Measurements from ENCODE around the gene PIEZO1.

The PIEZO1 gene

DNA sequence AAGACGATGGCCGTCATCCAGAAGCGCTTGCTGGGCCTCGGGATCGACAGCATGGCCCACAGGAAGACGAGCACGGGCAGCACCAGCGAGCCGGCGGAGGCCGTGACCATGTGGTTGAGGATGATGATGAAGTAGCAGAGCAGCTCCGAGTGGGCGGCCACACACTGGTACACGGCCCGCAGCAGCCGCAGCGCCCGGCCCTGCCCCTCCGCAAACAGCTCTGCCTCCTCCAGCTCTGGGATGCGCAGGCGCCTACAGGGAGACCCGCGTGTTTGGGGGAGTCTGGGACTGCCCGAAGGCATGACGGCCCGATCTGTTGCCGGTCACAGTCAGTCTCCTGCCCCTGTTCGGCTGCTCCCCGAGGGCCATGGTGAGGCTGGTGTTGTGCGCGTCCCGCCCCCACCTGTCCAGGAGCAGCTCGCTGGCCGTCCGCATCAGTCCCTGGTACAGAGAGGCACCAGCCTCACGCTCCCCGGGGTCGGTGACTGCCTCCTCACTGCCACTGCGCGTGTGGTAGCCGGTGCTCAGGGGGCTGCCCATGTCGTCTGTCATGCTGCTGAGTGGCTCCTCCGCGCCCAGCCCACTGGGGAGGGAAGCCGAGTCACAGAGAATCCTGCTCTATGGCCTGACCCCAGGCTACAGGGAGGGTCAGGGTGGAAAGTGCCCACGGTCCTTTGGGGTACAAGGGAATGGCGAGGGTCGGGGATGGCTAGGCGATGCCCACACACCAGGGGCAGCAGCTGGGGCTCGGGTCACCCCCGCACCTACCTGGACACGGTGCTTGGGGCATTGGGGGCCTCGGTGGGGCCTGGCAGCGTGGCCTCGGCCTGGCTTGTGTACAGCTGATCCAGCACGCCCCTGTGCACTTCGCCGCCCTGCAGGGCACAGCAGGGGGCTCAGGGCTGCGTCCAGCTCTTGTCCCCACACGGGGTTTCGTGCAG lies 62.9 kb downstream of the PIEZO1 start:
- DNase-seq (ENCODE audit: low read depth), result no peak

DNA sequence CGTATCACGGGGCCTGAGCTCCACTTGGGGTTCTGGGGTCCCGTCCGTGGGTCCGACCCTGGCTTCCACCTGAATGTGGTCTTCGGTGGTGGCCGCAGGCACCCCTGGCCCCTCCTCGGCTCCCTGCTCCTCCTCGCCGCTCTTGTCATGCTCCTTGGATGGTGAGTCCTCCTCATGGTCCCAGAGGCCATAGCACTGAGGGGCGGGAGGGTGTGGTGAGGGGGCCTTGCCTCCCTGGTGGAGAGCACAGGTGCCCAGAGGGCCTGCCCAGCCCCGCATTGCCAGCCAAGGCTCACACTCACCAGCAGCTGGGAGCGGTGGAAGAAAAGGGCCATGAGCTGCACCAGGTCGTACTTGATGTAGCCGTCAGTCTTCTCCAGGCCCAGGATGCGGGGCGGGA lies 63.8 kb downstream of the PIEZO1 start:
- DNase-seq (ENCODE audit: low read depth), result no peak

DNA sequence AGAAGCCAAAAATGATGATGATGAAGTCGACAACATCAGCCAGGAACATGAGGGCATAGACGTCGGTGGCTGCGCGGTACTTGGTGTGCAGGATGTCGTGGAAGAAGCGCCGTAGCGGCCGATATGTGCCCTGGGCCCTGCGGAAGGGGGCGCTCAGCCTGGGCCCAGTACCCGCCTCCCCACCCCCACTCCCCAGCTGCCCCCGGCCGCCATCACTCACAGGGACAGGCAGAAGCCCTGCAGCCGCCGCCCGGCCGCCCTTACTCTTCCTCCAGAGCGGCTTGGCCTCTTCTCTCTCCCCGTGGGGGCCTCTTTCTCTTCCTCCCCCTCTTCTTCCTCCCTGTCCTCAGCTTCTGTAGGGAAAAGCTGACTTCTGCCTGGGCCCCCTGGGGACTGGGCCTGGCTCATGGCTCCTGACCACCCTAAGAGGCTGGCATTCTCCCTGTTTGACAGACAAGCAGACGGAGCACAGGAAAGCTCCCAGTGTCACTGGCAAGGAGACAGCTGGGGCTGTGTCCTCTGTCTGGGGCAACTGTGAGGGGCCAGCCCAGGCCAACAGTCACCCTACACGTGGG lies 64.5 kb downstream of the PIEZO1 start:
- DNase-seq (ENCODE audit: low read depth), result no peak

DNA sequence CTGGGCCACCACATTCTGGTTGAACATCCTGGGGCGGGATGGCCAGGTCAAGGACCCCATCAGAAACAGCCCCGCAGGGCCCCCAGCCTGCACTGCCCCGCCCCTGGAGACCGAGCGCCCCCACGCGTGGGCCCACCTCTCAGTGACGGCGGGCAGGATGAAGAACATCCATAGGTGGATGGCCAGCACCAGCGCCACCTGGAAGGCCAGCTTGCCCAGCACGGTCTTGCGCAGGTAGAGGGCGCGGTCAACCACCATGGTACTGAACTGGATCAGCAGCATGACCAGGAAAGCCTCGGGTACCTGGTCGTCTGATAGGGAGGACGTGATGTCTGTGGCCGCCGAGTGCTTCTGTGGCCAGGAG lies 65.1 kb downstream of the PIEZO1 start:
- DNase-seq (ENCODE audit: low read depth), result no peak

DNA sequence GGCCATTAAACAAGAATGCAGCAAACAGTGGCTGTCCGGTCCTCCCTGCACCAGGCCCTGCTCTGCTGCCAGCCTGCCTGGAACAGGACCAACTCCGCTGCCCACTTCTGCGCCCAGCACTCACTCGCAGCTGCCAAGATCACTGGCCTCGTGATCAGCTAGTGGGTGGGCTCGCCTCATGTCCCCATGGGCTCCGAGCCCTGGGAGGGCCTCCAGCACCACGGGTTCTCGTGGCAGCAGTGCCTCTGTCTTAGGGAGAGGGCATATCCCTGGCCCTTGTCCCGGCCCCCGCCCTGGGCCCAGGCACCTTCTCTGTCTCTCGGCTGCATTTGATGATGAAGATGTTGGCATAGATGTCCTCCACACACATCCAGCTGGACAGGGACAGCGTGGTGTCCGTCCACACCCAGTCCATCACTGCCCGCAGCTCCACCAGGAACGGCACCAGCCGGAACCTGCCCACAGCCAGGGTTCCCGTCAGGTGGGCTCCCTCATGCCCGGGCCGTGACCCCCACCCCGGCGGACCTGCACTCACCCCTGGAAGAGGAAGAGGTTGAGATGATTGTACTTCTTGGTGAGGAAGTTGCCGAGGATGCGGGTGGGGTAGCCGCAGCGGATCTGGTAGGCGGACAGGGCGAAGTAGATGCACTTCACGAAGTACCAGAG lies 65.6 kb downstream of the PIEZO1 start:
- no peak for DNase-seq (ENCODE audit: low read depth)

DNA sequence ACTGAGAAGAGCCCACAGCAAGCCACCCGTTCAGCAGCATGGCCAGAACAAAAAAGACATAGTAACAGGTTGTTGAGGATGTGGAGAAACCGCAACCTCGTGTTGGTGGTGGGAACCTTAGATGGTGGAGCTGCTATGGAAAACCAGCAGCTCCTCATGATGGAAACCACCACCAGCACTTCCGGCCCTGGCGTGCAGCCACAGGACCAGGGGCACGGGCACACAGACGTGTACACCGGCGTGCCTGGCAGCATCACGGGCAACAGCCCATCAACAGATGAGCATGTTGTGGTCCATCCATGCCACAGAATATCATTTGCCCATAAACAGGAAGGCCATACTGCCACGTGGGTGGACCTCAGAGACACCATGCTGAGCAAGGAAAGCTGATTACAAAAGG lies 66.8 kb downstream of the PIEZO1 start:
- DNase-seq (ENCODE audit: low read depth), result no peak

DNA sequence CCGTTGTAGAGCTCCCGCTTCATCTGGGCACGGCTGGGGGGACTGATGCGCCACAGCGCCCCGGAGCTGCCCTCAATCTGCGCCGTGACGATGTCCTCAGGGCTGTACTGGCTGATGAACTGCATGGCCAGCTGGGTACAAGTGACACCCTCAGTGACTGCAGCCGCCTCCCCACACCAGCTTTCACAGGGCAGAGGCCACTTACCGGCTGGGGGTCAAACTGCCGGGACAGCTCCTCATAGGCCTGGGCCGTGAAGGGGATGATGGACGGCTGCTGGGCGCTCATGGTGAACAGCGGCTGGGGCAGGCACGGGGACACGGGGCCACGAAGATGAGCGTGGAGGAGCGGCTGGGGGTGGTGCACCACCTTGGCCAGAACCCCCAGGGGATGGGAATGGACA lies 68.4 kb downstream of the PIEZO1 start:
- DNase-seq (ENCODE audit: low read depth), result no peak

DNA sequence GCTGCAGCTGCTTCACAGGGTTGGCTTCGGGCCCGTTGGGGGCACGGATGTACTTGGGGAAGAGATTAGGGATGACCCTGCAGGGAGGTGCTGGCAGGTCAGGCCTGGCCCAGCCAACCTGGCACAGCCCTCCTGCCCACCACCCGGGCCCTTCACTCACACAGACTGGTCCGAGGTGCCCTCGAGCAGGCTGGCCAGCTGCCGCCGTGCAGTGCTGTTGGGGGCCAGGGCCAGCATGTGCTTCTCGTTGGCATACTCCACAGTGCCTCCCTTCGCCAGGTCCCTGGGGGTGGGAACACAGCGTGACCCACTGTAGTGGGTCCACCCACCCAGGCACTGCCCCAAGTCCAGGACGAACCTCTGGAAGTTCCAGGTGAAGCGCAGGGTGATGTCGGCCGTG lies 68.8 kb downstream of the PIEZO1 start:
- DNase-seq (ENCODE audit: low read depth), result no peak

DNA sequence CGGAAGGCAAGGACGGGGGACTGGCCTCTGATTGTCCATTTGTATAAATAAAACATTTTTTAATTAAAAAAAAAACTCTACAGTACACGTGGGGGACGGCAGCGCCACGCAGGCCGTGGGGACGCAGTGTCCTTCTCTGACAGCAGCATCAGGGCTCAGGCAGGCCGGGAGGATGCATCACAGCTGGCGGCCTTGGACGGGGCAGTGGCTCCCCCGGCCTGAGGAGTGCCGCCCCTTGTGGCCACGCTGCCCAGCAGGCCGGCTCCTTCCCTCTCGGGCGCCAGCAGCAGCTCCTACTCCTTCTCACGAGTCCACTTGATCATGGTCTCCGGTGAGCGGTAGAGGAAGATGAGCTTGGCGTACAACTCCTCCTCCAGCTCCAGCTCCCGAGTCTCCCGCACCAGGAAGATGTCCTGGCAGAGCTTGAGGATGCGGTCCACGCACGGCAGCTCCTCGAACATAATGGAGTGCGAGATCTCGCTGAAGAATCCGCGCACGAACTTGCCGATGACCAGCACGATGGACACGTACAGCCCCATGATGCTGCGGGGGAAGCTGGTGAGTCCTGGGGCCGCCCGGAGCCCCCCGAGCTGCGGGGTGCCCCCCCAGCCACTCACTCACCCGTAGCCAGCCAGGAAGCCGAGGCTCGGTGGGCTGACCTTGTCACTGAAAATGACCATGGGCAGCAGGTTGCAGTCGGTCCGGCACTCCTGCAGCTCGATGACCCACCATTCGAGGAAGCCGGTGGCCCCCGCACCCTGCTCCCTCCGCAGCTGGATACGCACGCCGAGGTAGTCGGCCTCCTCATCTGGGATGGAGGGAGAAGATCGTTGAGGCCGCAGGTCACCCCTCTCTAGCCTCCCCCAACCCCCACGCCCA lies 69.5 kb downstream of the PIEZO1 start:
- no peak for DNase-seq (ENCODE audit: low read depth)

DNA sequence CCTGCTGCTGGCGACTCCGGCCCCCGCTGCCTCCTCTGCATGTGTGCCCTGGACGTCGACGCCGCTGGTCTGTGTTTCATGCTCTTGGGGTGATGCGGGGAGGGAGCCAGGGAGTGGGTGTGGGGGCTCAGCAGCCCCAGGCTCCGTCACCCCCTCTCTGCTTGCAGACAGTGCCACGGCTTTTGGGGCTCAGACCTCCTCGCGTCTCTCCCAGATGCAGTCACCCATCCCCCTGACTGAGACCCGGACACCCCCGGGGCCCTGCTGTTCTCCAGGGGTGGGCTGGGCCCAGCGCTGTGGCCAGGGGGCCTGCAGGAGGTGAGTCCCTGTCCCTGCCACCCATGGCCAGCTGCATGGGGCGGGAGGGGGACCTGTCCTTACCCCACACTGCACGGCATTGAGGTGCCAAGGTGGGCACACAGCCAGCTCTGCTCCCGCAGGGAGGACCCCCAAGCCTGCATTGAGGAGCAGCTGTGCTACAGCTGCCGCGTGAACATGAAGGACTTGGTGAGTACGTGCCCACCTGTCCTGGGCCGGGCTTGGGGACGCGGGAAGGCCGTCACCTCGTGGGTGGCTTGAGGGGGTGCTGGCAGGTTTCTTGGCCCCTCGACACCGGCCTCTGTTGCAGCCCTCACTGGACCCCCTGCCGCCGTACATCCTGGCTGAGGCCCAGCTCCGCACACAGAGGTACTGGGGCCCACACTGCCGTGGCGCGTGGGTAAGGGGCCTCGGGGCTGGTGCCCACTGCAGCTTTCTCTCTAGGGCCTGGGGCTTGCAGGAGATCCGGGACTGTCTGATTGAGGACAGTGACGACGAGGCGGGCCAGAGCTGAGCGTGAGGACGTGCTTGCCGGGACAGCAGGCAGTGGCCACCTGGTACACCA lies 70.4 kb downstream of the PIEZO1 start:
- no peak for DNase-seq (ENCODE audit: low read depth)

DNA sequence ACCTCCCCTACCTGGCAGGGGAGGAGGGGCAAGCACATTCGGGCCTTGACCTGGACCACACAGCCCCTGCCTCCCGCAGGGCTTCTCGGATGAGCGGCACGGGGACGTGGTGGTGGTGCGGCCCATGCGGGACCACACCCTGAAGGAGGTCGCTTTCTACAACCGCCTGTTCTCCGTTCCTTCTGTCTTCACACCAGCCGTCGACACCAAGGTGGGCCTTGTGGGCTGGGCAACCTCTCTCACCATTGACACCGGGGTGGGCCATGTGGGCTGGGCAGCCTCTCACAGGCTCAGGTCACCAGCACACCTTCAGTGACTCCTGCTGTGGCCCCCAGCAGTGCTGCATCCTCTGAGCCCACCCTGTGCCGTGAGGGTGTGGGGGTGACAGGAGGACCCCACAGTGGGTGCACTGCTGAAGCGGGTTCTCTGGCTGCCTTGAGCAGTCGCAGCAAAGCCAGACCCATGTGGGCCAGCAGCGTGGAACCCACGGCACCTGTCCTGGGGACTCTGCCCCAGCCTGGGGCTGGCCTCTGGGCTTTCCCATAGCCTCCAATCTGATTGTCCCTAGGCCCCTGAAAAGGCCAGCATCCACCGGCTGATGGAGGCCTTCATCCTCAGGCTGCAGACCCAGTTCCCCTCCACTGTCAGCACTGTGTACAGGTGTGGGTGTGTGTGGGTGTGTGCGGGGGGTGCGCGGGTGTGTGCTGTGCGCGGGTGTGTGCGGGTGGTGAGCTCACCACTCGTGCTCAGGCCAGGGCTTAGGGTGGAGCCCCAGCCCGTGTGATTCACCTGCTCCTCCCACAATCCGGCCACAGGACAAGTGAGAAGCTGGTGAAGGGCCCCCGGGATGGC lies 71.2 kb downstream of the PIEZO1 start:
- no peak for DNase-seq (ENCODE audit: low read depth)

DNA sequence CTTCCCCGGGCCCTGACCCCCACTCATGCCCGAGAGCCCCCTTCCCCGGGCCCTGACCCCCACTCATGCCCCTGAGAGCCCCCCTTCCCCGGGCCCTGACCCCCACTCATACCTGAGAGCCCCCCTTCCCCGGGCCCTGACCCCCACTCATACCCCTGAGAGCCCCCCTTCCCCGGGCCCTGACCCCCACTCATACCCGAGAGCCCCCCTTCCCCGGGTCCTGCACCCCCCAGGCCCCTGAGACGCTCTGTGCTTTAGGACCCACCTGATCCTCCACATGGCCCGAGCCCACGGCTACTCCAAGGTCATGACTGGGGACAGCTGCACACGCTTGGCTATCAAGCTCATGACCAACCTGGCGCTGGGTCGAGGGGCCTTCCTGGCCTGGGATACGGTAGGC lies 72.0 kb downstream of the PIEZO1 start:
- no peak for DNase-seq (ENCODE audit: low read depth)

DNA sequence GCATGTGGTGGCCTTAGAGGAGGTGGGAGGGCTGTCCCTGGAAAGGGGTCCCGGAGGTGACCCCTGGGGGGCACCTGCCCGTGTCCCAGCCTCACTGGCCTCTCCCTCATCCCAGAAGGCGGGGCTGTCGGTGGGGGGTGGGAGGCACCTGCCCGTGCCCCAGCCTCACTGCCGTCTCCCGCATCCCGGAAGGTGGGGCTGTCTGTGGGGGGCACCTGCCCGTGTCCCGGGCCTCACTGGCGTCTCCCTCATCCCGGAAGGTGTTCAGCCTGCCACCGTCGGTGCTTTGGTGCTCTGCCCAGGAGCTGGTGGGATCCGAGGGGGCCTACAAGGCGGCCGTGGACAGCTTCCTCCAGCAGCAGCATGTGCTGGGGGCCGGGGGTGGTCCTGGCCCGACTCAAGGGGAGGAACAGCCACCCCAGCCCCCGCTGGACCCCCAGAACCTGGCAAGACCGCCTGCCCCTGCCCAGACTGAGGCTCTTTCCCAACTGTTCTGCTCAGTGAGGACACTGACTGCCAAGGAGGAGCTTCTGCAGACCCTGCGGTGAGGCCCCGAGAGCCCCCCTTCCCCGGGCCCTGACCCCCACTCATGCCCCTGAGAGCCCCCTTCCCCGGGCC lies 72.5 kb downstream of the PIEZO1 start:
- DNase-seq (ENCODE audit: low read depth), result no peak

DNA sequence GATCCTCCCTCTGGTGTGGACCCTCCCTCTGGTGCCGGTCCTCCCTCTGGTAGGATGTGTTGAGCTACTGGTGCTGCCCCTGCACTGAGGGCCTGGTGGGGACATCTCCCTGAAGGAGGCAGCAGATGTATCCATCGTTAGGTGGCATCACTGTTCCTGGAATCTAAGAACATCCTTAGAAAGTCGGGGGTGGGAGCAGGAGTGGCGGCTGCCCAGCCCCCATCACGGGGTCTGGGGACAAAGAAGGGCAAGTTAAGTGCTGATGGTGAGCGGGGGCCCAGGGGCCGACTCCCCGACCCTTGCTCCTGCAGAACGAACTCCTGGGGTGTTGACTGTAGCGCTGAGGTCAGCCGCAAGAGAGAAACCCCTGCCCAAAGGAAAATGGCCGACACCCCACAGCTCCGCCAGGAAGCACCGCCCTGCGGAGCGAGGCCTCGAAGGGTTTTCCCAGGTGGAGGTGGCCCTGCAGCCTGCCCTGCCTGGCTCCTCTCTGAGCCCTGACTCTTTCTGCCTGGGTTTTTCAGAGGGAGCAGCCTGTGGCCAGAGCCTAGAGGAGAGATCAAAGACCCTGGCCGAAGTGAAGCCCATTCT lies 73.2 kb downstream of the PIEZO1 start:
- DNase-seq (ENCODE audit: low read depth), result no peak

DNA sequence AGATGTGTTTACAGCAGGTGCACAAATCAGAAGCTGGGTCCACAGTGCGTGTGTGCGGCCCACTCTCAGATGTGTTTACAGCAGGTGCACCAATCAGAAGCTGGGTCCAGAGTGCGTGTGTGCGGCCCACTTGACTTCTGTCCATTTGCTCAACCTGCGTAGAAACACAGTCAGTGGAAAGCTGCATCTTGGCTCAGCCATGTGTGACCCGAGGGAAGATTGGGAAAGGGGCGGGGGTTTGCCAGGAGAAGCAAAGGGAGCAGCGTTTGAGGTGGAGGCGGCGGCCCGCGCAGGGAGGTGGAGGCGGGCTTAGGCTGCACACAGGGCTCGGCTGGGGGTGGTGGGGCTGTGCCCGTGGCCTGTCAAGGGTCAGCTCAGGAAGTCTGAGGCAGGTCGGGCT lies 74.5 kb downstream of the PIEZO1 start:
- DNase-seq (ENCODE audit: low read depth), result no peak

DNA sequence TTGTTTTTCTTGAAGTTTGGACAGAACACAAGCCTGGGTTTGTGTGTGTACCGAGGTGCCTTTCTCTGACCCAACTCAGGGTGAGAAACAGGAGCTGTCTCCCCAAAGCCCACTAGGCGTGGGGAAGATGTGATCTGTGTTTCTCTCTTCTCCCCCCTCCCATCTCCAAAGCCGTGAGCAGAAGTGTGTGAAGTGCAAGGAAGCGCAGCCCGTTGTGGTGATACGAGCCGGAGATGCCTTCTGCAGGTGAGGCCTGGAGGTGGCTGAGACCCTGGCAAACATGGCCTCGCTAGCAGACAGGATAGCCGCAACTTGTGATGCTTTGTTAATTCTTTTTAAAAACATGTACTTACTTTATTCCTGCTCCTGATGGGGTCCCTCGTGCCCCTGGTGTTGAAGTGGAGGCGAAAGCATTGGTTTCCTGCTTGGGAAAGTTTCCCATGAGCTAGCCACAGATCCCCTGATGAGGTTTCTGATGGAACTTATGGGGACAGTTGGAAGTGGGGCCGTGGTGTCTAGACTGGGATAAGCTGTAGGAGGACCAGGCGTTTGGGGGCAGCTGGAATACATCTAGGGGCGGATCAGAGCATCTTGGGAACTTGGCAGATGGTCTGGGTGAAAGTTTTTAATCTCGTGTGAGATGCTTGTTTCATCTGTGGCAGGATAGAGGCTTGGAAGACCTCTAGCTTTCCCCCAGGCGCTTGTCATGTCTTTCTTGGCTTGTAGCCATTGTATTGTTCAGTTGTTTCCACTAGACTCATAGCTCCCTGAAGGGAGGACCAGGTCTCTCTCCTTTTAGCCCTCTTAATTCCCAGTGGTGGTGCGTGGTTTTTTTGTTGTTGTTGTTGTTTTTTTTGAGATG lies 77.8 kb downstream of the PIEZO1 start:
- no peak for DNase-seq (ENCODE audit: low read depth)

DNA sequence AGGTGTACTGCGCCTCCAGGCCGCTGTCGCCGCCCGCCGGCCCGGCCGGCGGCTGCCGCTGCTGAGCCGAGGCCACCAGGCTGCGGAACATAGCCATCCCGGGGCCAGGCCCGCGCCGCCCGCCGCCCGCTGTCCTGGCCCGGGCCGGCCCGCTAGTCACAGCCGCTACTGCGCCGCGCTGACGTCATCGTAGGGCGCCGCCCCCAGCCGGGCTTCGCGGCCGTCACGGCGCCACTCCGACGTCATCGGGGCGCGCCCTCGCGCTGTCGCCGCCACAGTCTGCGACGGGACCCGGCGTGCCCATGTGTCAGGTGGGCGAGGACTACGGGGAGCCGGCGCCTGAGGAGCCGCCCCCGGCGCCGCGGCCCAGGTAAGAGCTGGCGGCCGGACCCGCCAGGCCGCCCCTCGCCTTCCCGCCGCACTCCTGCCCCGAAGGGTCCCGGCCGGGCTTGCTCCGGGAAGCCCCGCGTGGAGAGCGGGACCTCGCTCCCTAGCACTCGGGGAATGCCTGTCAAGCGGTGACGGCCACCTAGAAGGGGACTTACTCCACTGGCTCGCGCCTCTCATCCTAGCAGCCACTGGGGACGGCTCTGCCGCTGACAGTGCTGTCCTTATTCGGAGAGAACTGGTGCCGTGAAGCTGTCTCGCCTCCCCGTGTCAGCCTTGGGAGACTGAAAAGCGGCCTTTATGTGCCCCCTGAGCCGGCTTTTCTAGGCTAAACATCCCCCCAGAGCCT lies 78.6 kb downstream of the PIEZO1 start, which contains the start of the genes CTU2 and RNF166:
Gene CTU2 (plus strand): TSS at position 275 of the 736 bp plus-strand sequence. CDS start 28 bp downstream, at position 303.
Gene RNF166 (minus strand): TSS at position 180 of the 736 bp plus-strand sequence. CDS start 83 bp downstream, at position 97.
- peak; percentile 88 for DNase-seq (ENCODE audit: low read depth)

Measured in activated gamma-delta T cell treated with anti-CD3 and anti-CD28 coated beads, Interleukin-2, amount 50 U/mL, for 16 hours (primary cell).